Uterus (tissue), 2 donors: Measurements from ENCODE around the gene SLC35E3.

Experiments used
- CTCF ChIP-seq, 4 experiments: fragments of 200-600 bp in 2 of 4; fragments of 450-650 bp in 2 of 4; sonication (generic) in 2 of 4; IDR thresholded peaks; one replicate each; pipeline ENCODE4 v1.5.1; 2016 to 2019; ENCODE audit warnings: antibody characterized with exemption in 4 of 4, mild to moderate bottlenecking in 2 of 4, moderate library complexity in 1 of 4
- POLR2A ChIP-seq, 2 donors: fragments of 450-650 bp; IDR thresholded peaks; one replicate each; pipeline ENCODE4 v1.6.1; 2016; ENCODE audit warnings: antibody characterized with exemption in 2 of 2, mild to moderate bottlenecking in 1 of 2, moderate library complexity in 1 of 2

- TF ChIP-seq CTCF (IDR thresholded peaks at IDR 0.05): no peak
- no peak for TF ChIP-seq POLR2A (IDR thresholded peaks at IDR 0.05)
Measured at GRCh38 chr12:68760806-68761441, 14.9 kb downstream of the SLC35E3 start.
